HCT116 (cell line): ENCODE measurements around the gene ZNF519. TPM values are rescaled to one million over a fixed set of nuclear protein-coding genes. Genes with fewer than 3 reads are reported as not detected.

Experiments used
- ATAC-seq: fragments of 200-7000 bp; cut with Tn5 transposase; 2 replicates; pipeline ENCODE4 v1.9.1; 2020; ENCODE audit warnings: mild to moderate bottlenecking, moderate library complexity
- BruUV-seq: library from RNA; stranded (reverse); fragments of 400-500 nt; replicated peaks from 2 replicates; lab custom pipeline; 2021; lab: Mats Ljungman, UMichigan
- CTCF ChIA-PET: fragments of 300-600 bp; sonication (Branson Sonifier 250); formaldehyde crosslinking; loops from one replicate; lab custom pipeline; 2021; ENCODE audit warnings: antibody characterized with exemption; lab: Charles Lee
- POLR2A ChIA-PET: fragments of 300-600, 350-600 bp; sonication (Branson Sonifier 250); formaldehyde crosslinking; loops from one replicate; lab custom pipeline; 2021; ENCODE audit warnings: antibody characterized with exemption; lab: Charles Lee
- RAD21 ChIA-PET, 2 experiments: fragments of 300-600 bp; sonication (Branson Sonifier 250); formaldehyde crosslinking; loops; one replicate each; lab custom pipeline; 2023; ENCODE audit warnings: low total read pairs in 2 of 2; ENCODE audit not compliant: uncharacterized antibody in 2 of 2, unreplicated experiment in 2 of 2, low non-redundant PET in 1 of 2; lab: Charles Lee
- DNase-seq: peaks from one replicate; pipeline ENCODE4 v3.0.0-alpha.2; 2010; ENCODE audit warnings: low read depth, low spot score
- H2AFZ ChIP-seq: fragments of 200-600 bp; shearing (Covaris generic), sonication (generic); 2 replicates; pipeline ENCODE4 v1.6.1; 2017; ENCODE audit warnings: low read depth, mixed run types, mixed read lengths, antibody characterized with exemption, low read length; ENCODE audit not compliant: poor library complexity, severe bottlenecking
- H3K27ac ChIP-seq: 2 replicates; pipeline ENCODE4 v1.5.1; 2012; ENCODE audit warnings: low read depth, low read length
- H3K27me3 ChIP-seq: fragments of 200-600 bp; sonication (generic); 2 replicates; pipeline ENCODE4 v1.6.1; 2016; ENCODE audit warnings: mixed run types, low read length, mixed read lengths; ENCODE audit not compliant: insufficient read depth
- H3K36me3 ChIP-seq, 2 experiments: fragments of 200-500 bp in 1 of 2; fragments of 200-600 bp in 1 of 2; sonication (Bioruptor generic) in 1 of 2; sonication (generic) in 1 of 2; 2 replicates each; pipeline versions ENCODE4 v1.5.1 to v1.6.1; 2014 to 2016; ENCODE audit warnings: low read length in 2 of 2, inconsistent platforms in 1 of 2, mixed read lengths in 1 of 2, mixed run types in 1 of 2; ENCODE audit not compliant: insufficient read depth in 2 of 2, control insufficient read depth in 1 of 2
- H3K4me1 ChIP-seq, 2 experiments: fragments of 200-600 bp in 1 of 2; sonication (generic) in 1 of 2; 2 replicates each; pipeline versions ENCODE4 v1.5.1 to v1.6.1; 2012 to 2017; ENCODE audit warnings: low read length in 2 of 2, inconsistent platforms in 1 of 2, mild to moderate bottlenecking in 1 of 2, mixed read lengths in 1 of 2, mixed run types in 1 of 2, moderate library complexity in 1 of 2; ENCODE audit not compliant: insufficient read depth in 2 of 2, control insufficient read depth in 1 of 2
- H3K4me2 ChIP-seq: fragments of 200-600 bp; sonication (generic); 2 replicates; pipeline ENCODE4 v1.6.1; 2017; ENCODE audit warnings: mixed run types, low read length, mixed read lengths
- H3K4me3 ChIP-seq, 2 experiments: fragments of 200-600 bp in 1 of 2; sonication (generic) in 1 of 2; replicated peaks in 1 of 2; 2 replicates each; pipeline ENCODE4 v1.5.1; 2011 to 2016; ENCODE audit warnings: low read length in 2 of 2, control low read depth in 1 of 2, low read depth in 1 of 2, mild to moderate bottlenecking in 1 of 2, mixed read lengths in 1 of 2, mixed run types in 1 of 2
- H3K79me2 ChIP-seq: fragments of 200-600 bp; sonication (generic); 2 replicates; pipeline ENCODE4 v1.6.1; 2017; ENCODE audit warnings: mild to moderate bottlenecking, mixed run types, low read length, moderate library complexity, mixed read lengths; ENCODE audit not compliant: insufficient read depth
- H3K9ac ChIP-seq: fragments of 200-600 bp; sonication (generic); 2 replicates; pipeline ENCODE4 v1.6.1; 2016; ENCODE audit warnings: low read length, mixed read lengths
- H3K9me2 ChIP-seq: fragments of 200-600 bp; sonication (generic), shearing (Covaris generic); 2 replicates; pipeline ENCODE4 v1.6.1; 2017; ENCODE audit warnings: mixed run types, mild to moderate bottlenecking, moderate library complexity; ENCODE audit not compliant: insufficient read depth
- H3K9me3 ChIP-seq, 2 experiments: fragments of 200-500 bp in 1 of 2; fragments of 200-600 bp in 1 of 2; sonication (Bioruptor generic) in 1 of 2; sonication (generic) in 1 of 2; 2 replicates each; pipeline ENCODE4 v1.6.1; 2014 to 2017; ENCODE audit warnings: low read length in 2 of 2, mixed read lengths in 2 of 2, inconsistent platforms in 1 of 2, low read depth in 1 of 2, mild to moderate bottlenecking in 1 of 2, mixed run types in 1 of 2, moderate library complexity in 1 of 2; ENCODE audit not compliant: control insufficient read depth in 1 of 2, insufficient read depth in 1 of 2
- H4K20me1 ChIP-seq: fragments of 200-600 bp; sonication (generic), shearing (Covaris generic); 2 replicates; pipeline ENCODE4 v1.6.1; 2017; ENCODE audit warnings: mixed run types, mild to moderate bottlenecking, moderate library complexity; ENCODE audit not compliant: insufficient read depth
- CEBPB ChIP-seq: IDR thresholded peaks from 2 replicates; pipeline ENCODE4 v1.6.1; 2012; ENCODE audit warnings: low read depth
- EGR1 ChIP-seq: IDR thresholded peaks from 2 replicates; pipeline ENCODE4 v1.6.1; 2012; ENCODE audit warnings: low read depth
- ELF1 ChIP-seq: IDR thresholded peaks from 2 replicates; pipeline ENCODE4 v1.6.1; 2012; ENCODE audit warnings: low read depth, borderline replicate concordance
- EZH2 ChIP-seq: fragments of 200-600 bp; sonication (generic); IDR thresholded peaks from 2 replicates; pipeline ENCODE4 v1.6.1; 2017; ENCODE audit warnings: antibody characterized with exemption, mixed run types
- REST ChIP-seq: IDR thresholded peaks from 2 replicates; pipeline ENCODE4 v1.6.1; 2012; ENCODE audit warnings: low read depth
- SP1 ChIP-seq: IDR thresholded peaks from 2 replicates; pipeline ENCODE4 v1.6.1; 2012; ENCODE audit warnings: low read depth
- SRF ChIP-seq: IDR thresholded peaks from 2 replicates; pipeline ENCODE4 v1.6.1; 2012; ENCODE audit warnings: low read depth
- YY1 ChIP-seq: IDR thresholded peaks from 2 replicates; pipeline ENCODE4 v1.6.1; 2011; ENCODE audit warnings: low read length, low read depth, moderate library complexity, mild to moderate bottlenecking; ENCODE audit not compliant: insufficient replicate concordance; ENCODE audit errors: extremely low read depth
- intact Hi-C: fragments of 100-400 bp; cut with micrococcal nuclease; formaldehyde crosslinking; loops from 2 replicates; pipeline ENCODE4 v1.10.0; 2022
- total RNA-seq: library from RNA; stranded (reverse); gene quantifications from one replicate; pipeline ENCODE4 v1.2.1, GENCODE V29; 2021; ENCODE audit not compliant: unreplicated experiment
- TF ChIP-seq, protein P1 (sequence below): IDR thresholded peaks from 2 replicates; pipeline ENCODE4 v1.6.1; 2011; ENCODE audit warnings: mild to moderate bottlenecking, low read length, moderate library complexity; ENCODE audit not compliant: insufficient replicate concordance; ENCODE audit errors: extremely low read depth
- TF ChIP-seq, protein P2 (sequence below), 3 experiments: fragments of 200-600 bp in 1 of 3; sonication (generic) in 1 of 3; IDR thresholded peaks in 2 of 3; conservative IDR thresholded peaks in 1 of 3; 2 replicates each; pipeline ENCODE4 v1.5.1; 2012 to 2017; ENCODE audit warnings: low read depth in 2 of 3, low read length in 2 of 3, antibody characterized with exemption in 1 of 3, borderline replicate concordance in 1 of 3, control low read depth in 1 of 3, mild to moderate bottlenecking in 1 of 3, mixed read lengths in 1 of 3, mixed run types in 1 of 3, moderate library complexity in 1 of 3; ENCODE audit not compliant: insufficient read depth in 1 of 3

Gene ZNF519
- total RNA-seq, 1 experiment from 2014 or later: 6.5 TPM

- no peaks in the 10 kb centered on the region; a peak in 1 of 4 replicates for H3K9me3 ChIP-seq
- no peaks in the 10 kb centered on the region for H3K9me2 ChIP-seq
- ATAC-seq (no peak), DNase-seq (no peak)
- no TSS peak for BruUV-seq
- no peak overlapping the region for H2AFZ ChIP-seq
- H3K27me3 ChIP-seq: no peaks in the 10 kb centered on the region
- H3K4me2 ChIP-seq: no peak overlapping the region
- intact Hi-C loops: no loop called here
- CTCF ChIA-PET: no interaction called here
- POLR2A ChIA-PET: no interaction called here
- H3K27ac ChIP-seq: no peak overlapping the region
- H3K9ac ChIP-seq: no peak overlapping the region
- TF ChIP-seq SP1 (no peak), EZH2 (no peak), REST (no peak), CEBPB (no peak), SRF (no peak), EGR1 (no peak), YY1 (no peak), ELF1 (no peak)
- TF ChIP-seq, protein P1, sequence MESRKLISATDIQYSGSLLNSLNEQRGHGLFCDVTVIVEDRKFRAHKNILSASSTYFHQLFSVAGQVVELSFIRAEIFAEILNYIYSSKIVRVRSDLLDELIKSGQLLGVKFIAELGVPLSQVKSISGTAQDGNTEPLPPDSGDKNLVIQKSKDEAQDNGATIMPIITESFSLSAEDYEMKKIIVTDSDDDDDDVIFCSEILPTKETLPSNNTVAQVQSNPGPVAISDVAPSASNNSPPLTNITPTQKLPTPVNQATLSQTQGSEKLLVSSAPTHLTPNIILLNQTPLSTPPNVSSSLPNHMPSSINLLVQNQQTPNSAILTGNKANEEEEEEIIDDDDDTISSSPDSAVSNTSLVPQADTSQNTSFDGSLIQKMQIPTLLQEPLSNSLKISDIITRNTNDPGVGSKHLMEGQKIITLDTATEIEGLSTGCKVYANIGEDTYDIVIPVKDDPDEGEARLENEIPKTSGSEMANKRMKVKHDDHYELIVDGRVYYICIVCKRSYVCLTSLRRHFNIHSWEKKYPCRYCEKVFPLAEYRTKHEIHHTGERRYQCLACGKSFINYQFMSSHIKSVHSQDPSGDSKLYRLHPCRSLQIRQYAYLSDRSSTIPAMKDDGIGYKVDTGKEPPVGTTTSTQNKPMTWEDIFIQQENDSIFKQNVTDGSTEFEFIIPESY: no peak
- TF ChIP-seq, protein P2, sequence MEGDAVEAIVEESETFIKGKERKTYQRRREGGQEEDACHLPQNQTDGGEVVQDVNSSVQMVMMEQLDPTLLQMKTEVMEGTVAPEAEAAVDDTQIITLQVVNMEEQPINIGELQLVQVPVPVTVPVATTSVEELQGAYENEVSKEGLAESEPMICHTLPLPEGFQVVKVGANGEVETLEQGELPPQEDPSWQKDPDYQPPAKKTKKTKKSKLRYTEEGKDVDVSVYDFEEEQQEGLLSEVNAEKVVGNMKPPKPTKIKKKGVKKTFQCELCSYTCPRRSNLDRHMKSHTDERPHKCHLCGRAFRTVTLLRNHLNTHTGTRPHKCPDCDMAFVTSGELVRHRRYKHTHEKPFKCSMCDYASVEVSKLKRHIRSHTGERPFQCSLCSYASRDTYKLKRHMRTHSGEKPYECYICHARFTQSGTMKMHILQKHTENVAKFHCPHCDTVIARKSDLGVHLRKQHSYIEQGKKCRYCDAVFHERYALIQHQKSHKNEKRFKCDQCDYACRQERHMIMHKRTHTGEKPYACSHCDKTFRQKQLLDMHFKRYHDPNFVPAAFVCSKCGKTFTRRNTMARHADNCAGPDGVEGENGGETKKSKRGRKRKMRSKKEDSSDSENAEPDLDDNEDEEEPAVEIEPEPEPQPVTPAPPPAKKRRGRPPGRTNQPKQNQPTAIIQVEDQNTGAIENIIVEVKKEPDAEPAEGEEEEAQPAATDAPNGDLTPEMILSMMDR (IDR thresholded peaks at IDR 0.05 in 2 of 3, conservative IDR thresholded peaks at IDR 0.05 in 1 of 3; ENCODE audit: borderline replicate concordance in 1 of 3, insufficient read depth in 1 of 3, low read depth in 2 of 3, low read length in 2 of 3): no peak
- RAD21 ChIA-PET: no interaction called here
- H3K4me3 ChIP-seq: no peak overlapping the region
- no peaks in the 10 kb centered on the region for H4K20me1 ChIP-seq
- peaks cover 0 to 5% of the 10 kb centered on the region in 2 experiments; a peak in 1 of 4 replicates for H3K4me1 ChIP-seq
- H3K36me3 ChIP-seq: no peaks in the 10 kb centered on the region
- no peaks in the 10 kb centered on the region for H3K79me2 ChIP-seq
These were observed 39.5 kb downstream of the ZNF519 start for GRCh38 chr18:14092625-14093306.
